ENCODE measurements around the gene DIABLO.
"Not testable (repeated sequence)": the region's sequence is repeated elsewhere in the genome, so short reads cannot be mapped to it uniquely, and the experiment has no call there.

The DIABLO gene

DNA sequence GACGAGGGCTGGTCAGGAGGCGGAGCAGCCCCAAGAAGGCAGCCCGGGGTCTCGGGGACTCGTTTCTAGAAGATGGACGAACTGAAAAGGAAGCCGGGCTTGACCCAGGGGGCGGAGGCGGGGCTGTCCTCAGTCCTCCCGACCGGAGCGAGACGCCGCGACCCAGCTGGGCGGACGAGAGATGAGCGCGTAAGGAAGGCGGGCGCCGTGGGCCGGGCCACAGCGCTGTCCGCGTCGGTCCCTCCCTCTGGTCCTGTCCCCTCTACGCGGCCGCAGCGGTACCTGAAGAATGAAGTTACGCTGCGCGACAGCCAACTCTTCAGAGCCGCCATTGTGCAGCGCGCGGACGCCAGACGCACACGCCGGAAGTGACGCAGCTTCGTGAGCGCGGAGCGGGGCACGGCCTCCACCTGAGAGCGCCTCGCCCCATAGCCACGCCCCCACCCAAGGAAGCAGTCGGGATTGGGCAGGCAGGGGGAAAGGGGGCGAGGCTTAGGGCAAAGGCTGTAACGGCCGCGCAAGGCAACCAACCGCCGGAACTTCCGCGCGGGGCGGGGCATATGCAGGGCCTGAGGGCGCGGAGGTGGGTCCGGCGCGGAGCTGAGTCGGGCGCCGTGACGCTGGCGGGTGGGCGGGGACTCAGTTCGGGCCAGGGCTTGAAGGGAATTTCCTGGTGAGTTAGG lies at the start of gene DIABLO:
DIABLO (minus strand) TSS at position 370 of the 683 bp plus-strand sequence; CDS start at position 332, 38 bp downstream.
- DNase-seq, result peak; percentile 98

GRCh38 chr12:122275459-122275858 lies 49.6 kb upstream of the DIABLO start:
- DNase-seq, result no peak

DNA sequence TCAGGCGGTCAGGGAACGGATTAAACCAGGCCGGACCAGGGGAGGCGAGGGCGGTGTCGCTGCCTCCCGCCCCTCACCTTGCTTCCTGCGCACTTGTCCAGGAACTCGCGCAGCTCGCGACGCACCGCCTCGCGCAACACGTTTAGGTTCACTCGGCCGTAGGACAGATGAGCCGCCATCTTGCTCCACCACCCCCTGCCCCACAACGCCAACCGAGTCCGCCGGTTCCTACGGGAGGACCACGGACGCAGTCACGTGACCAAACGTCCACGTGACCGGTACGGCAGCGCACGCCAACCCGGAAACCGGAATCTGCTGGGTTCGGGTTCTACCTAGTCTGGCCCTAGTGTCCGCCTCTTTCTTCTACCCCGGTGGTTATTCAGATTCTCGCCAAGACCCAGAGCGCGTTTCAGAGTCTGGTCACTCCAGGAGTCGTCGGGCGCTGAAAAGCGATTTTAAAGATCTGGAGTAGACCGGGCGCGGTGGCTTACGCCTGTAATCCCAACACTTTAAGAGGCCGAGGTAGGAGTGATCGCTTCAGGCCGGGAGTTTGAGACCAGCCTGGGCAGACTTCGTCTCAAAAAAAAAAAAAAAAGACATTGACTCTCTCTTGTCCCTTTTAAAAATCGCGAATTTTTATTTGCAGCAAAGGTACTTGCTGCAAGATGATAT lies 40.5 kb upstream of the DIABLO start, which contains the start of gene VPS33A:
VPS33A (minus strand) TSS at position 265 of the 672 bp plus-strand sequence; CDS start at position 179, 86 bp downstream.
- DNase-seq, result peak; percentile 91

DNA sequence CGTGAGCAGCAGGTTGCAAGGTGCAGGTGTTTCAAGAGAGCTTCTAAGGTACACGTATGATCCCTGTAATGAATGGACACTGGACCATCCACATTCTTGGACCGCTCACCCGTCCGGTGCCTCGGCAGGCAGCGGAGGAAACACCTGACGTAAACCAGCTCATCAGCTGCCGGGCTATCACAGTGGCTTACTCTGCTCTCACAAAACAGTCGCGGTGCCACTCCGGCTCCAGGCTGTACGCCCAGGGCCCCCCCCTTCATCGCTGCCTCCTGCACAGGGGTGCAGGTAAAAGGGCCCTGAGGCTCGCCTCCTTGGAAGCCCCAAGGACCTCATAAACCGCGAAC lies 40.0 kb upstream of the DIABLO start:
- no peak for DNase-seq

DNA sequence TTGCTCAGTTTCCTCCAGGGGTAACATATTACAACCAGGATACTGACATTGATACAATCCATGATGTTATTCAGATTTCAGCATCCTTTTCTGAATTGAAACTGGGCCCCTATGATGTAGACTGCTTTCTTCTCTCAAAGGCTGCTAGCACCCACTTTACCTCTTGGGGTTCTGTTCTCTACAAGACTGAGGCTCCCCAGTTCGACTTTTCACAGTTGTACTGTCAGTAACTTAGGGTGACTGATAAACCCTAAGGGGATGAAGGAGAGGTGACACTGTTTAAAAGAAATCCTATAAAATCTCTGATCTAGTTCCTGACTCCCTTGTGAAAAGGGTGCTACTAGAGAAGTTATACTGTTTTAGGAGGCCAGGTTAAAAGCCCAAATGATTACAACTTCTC lies 39.6 kb upstream of the DIABLO start:
- DNase-seq, result no peak

- not testable (repeated sequence) for DNase-seq
Observed at GRCh38 chr12:122260735-122261134, 34.9 kb upstream of the DIABLO start.

DNA sequence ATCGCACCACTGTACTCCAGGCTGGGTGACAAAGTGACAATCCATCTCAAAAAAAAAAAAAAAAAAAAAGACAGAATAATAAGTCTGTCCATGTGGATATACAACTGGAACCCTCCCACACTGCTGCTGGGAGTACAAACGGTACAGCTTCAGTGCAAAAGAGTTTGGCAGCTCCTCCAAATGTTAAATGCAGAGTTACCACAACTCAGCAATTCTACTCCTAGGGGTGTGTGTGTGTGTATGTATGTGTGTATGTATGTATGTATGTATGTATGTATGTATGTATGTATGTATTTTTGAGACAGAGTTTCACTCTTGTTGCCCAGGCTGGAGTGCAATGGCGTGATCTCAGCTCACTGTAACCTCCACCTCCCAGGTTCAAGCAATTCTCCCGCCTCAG lies 33.1 kb upstream of the DIABLO start:
- not testable (repeated sequence) for DNase-seq

DNA sequence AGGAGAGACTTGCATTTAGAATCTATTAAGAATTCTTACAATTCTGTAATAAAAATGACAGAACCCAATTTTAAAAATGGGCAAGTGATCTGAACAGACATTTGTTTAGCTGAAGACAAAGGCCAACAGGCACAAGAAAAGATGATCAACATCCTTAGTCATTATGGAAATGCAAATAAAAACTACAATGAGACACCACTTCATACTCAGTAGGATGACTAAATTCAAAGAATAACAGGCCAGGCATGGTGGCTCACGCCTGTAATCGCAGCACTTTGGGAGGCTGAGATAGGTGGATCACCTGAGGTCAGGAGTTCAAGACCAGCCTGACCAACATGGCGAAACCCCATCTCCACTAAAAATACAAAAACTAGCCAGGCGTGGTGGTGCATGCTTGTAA lies 32.6 kb upstream of the DIABLO start:
- DNase-seq, result not testable (repeated sequence)

- no peak for DNase-seq
Observed at GRCh38 chr12:122250536-122250935, 24.7 kb upstream of the DIABLO start.

- no peak for DNase-seq
Observed at GRCh38 chr12:122250047-122250446, 24.2 kb upstream of the DIABLO start.

GRCh38 chr12:122245553-122245952 lies 19.7 kb upstream of the DIABLO start:
- DNase-seq, result no peak

DNA sequence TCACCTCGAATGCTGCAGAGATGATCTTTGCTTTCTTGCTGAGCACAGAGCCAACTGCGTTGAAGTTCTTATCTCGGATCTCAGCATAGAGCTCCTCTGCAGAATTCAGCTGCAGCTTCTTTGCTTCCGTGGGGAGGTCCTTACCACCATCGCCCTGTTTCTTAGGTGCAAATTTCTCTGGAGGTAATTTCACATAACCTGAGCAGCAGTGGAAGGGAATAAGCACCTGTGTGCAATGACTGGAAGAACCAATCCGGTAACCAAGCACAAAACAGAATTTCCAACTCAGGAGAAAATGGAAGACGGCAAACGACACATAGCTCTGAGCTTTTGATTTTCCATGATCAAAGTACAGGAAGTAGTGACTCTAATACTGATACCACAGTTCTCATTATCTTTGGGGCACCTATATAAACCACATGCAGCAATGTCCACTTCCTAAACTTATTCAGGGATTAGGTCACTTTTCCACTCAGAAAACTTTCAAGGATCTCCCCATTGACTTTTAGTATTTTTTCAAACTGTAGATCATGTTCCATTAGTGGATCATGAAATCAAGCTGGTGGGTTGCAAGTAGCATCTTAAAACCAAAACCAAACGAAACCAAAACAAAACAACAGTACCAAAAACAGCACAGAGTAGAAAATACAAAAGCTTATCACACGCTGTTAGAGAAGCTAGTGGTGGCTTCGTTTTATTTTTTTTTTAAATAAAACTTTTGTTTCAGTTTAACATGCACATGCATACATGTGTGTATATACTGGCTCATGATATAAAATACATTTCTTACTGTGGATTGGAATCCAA lies 18.9 kb upstream of the DIABLO start:
- no peak for DNase-seq

DNA sequence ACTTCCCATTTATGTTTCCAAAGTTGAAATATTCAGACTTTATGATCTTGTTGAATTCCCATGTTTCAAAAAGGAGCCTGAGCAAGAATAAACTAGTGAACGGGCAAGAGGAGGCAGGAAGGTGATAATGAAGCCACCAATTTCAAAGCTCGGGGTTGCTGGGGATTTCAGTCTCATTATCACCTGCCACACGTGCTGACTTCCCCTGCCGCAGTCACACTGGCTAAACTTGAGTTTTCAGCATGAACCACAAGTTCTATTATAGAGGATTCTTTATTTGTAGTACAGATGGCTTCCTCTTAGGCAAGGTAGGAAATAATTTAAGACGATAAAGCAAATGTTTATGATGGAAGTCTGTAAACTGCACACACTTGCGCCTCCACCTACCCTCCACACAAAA lies 18.1 kb upstream of the DIABLO start:
- DNase-seq, result no peak

DNA sequence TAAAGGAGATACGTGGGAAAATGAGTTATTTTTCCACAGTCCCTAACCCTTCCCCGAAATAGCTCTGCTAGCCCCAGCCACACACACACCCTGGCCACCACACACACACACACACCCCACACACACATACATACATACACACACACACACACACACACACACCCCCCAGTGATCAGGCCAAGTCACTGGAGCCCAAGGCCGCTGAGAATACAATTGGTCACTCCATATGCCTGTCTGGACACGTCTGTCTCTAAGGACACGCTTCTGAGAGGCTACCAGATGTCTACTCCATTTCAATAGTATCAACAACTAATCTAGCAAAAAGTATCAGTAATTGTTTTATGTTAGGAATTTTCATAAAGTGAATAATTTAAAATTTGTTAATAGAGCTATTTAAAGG lies 13.0 kb upstream of the DIABLO start:
- DNase-seq, result no peak

GRCh38 chr12:122235741-122236140 lies 9.9 kb upstream of the DIABLO start:
- no peak for DNase-seq

- DNase-seq, result no peak
Observed at GRCh38 chr12:122232691-122233090, 6.8 kb upstream of the DIABLO start.

GRCh38 chr12:122230798-122231197 lies 4.9 kb upstream of the DIABLO start:
- no peak for DNase-seq

DNA sequence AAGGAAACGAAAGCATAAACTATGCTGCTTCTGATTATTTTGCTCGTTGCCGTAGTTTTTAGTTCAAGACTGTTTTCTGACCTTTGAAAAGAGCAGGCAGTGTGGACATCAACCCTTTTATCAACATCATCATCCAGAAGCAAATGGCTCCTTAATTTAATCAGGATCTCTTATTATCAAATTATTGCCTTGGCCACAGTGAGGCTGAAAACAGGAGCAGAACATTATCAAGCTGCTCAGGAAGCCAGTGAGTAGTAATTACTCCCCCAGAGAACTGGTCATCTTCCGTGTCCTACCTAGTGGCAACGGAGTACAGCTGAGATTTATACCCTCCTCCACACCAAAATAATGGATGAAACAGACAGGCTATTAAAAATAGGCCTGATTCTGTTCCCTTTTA lies 2.2 kb upstream of the DIABLO start:
- no peak for DNase-seq

- no peak for DNase-seq
Observed at GRCh38 chr12:122227341-122227740, 1.5 kb upstream of the DIABLO start.

DNA sequence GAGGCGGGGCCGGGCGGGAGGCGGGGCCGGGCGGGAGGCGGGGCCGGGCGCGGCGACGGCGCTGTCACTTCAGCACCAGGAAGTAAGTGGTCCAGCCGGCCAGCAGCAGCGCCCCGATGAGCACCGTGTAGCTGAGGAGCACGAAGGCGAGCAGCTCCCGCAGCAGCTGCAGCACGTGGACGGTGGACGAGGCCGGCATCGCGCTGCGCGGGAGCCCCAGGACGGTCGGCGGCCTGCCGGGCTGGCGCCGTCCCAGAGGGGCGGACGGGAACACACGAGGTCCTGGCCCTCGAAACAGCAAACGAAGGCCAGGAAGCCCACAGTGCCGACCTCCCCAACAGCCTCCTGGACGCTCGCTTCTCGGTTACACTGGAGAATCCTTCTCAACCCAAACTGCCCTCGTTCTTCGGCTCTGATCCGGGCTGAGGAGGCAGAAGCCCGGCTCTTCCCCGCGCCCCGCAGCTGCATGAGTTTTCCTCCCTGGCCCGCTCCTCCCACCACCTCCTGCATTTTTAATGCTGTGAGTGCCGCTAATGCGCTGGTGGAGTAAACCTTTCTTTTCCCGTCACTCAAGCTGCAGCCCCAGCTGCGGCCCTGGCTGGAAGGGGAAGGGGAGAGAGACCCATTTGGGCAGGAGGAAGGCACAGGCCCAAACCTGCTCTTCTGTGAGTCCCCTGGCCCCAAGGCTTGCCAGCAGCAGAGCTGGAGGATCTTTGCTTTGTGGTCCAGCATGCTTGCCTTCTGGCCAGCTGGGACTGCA lies 694 bp upstream of the DIABLO start:
- DNase-seq, result no peak

DNA sequence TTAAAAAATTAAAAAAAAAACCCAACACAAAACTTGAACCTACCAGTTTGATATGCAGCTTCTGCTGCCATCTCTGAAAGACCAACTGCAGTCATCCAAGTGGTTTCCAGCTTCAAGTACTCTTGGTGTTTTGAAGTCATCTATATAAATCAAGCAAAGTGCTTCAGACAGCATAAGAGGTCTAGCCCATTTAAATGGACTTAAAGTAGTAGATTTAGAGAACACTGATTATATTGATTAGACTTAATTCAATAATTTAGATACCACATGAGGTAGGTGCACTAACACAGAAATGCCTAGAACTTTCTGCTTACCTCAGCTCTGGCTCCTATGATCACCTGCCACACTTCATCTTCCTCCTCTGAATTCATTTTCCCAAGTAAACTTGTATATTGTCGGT lies 9.4 kb downstream of the DIABLO start:
- DNase-seq, result no peak

DNA sequence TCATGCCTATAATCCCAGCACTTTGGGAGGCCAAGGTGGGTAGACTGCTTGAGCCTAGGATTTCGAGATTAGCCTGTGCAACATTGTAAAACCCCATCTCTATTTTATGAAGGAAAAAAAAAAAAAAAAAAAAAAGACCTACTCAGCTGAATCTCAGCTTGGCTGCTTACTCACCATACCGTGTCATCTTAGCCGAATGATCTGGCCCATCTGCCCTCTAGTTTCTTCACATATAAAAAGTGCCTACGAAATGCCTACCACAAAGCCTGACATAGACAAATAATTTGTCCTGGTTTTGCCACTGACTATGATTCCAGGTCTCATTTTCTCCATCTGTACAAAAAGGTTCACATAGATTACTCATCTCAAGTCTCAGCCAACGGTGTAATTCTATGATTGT lies 10.1 kb downstream of the DIABLO start:
- DNase-seq, result no peak

Measured in NCI-H446 treated with DMSO at 0.1 percent for 48 hours (cell line).